ENCODE measurements around the gene SCARB1. TPM values are rescaled to one million over a fixed set of nuclear protein-coding genes. Genes with fewer than 3 reads are reported as not detected.

The SCARB1 gene
- polyA plus RNA-seq, 1 experiment, result 10.3 TPM

DNA sequence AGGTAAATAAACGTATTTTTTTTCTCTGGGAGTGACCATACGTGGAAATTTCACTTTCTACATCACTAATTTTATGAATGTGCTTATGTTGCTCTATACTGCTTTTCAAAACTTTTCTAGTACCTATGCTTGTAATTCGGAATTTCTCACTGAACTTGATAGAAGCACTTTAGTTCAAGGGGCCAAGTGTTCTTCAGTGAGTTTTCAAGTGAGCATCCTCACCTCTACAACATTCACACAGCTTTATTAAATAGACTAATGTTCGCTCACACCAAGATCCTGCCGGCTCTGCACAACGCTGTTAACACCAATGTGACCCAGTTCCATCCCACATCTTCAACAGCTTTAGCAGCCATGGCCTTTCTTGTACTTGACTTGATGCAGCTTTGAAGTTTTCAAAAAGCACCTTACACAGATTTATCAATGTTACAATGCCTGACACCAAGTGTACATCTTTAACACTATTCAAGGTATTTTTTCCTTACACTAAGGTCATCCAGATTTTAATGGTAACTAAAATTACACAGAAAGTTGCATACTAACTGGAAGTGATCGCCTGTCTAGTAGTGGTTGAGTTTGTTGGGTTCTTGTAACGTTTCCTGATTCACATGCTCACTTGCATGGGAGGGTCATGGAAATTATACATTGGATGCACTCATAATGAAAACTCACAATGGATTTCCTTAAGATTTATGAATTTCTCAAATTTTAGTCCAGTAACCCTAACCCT, 46.3 kb upstream of the SCARB1 start:
- CTCF ChIA-PET, result interaction anchor here (1.0 to 1.8 kb wide), 2 partner anchors 28 to 30 kb away, joined by 3 to 4 read pairs; no protein-coding TSS in a partner anchor
- Histone ChIP-seq H3K4me3 (ENCODE audit: low read depth, low read length) (no peak overlapping the region; the same call in 1 of the 2 replicates), H3K9me3 (ENCODE audit: control insufficient read depth, insufficient read depth, low read length) (peaks cover 6% of the 10 kb centered on the region; the same call in 1 of the 2 replicates), H3K27me3 (ENCODE audit: control insufficient read depth, insufficient read depth, low read length) (no peaks in the 10 kb centered on the region), H3K27ac (ENCODE audit: low read depth, low read length) (no peak overlapping the region)
- DNase-seq (ENCODE audit: low read depth, low spot score), result no peak
- TF ChIP-seq, protein P1, sequence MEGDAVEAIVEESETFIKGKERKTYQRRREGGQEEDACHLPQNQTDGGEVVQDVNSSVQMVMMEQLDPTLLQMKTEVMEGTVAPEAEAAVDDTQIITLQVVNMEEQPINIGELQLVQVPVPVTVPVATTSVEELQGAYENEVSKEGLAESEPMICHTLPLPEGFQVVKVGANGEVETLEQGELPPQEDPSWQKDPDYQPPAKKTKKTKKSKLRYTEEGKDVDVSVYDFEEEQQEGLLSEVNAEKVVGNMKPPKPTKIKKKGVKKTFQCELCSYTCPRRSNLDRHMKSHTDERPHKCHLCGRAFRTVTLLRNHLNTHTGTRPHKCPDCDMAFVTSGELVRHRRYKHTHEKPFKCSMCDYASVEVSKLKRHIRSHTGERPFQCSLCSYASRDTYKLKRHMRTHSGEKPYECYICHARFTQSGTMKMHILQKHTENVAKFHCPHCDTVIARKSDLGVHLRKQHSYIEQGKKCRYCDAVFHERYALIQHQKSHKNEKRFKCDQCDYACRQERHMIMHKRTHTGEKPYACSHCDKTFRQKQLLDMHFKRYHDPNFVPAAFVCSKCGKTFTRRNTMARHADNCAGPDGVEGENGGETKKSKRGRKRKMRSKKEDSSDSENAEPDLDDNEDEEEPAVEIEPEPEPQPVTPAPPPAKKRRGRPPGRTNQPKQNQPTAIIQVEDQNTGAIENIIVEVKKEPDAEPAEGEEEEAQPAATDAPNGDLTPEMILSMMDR (IDR thresholded peaks at IDR 0.05; ENCODE audit: low read depth, low read length), result no peak
- POLR2A ChIA-PET, result interaction anchor here (0.6 to 1.6 kb wide), 8 partner anchors 9 to 85 kb away, joined by 3 to 8 read pairs (median 4); no protein-coding TSS in a partner anchor

DNA sequence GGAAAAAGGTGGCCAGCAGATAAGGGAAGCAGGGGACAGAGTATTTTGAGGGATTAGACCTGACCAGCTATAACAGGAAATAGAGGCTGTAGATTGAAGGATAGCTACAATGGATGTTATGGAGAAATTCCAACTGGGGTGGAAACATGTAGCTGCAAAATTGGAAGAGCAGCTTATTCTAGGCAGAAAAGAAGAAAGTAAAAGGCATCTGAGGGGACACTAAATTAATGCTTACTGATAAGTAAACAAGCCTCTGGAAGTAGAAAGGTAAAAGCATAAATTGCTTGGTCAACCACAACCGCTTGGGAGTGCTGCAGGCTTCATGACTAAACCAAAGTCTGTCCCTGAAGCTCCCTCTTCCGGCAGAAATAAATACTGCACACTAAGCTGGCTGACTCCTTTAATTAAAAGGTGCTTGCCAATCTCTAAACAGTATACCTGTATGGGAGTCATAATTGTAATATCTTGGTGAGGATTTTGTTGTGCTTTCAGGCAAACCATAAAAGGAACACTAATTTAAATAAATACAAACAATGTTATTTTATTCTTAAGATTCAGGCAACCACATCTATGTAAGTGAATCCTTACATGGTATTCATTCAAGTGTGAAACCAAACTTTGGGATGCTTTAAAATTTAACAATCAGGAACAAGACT, 43.1 kb upstream of the SCARB1 start:
- TF ChIP-seq, protein P1 (IDR thresholded peaks at IDR 0.05; ENCODE audit: low read depth, low read length), result peak; percentile 99
- no peak overlapping the region for H3K27ac ChIP-seq (ENCODE audit: low read depth, low read length)
- ChIA-PET POLR2A (interaction anchor here (0.6 to 2.6 kb wide), 6 partner anchors 8 to 110 kb away, joined by 3 to 22 read pairs (median 8); partner anchors contain the start of genes SCARB1 and UBC), CTCF (interaction anchor here (0.6 to 5.0 kb wide), 43 partner anchors 11 to 1103 kb away, joined by 3 to 83 read pairs (median 5); no protein-coding TSS in a partner anchor)
- peak; percentile 76 for DNase-seq (ENCODE audit: low read depth, low spot score)
- H3K9me3 ChIP-seq (ENCODE audit: control insufficient read depth, insufficient read depth, low read length), result no peaks in the 10 kb centered on the region
- H3K4me3 ChIP-seq (ENCODE audit: low read depth, low read length), result no peak overlapping the region
- no peaks in the 10 kb centered on the region for H3K27me3 ChIP-seq (ENCODE audit: control insufficient read depth, insufficient read depth, low read length)

DNA sequence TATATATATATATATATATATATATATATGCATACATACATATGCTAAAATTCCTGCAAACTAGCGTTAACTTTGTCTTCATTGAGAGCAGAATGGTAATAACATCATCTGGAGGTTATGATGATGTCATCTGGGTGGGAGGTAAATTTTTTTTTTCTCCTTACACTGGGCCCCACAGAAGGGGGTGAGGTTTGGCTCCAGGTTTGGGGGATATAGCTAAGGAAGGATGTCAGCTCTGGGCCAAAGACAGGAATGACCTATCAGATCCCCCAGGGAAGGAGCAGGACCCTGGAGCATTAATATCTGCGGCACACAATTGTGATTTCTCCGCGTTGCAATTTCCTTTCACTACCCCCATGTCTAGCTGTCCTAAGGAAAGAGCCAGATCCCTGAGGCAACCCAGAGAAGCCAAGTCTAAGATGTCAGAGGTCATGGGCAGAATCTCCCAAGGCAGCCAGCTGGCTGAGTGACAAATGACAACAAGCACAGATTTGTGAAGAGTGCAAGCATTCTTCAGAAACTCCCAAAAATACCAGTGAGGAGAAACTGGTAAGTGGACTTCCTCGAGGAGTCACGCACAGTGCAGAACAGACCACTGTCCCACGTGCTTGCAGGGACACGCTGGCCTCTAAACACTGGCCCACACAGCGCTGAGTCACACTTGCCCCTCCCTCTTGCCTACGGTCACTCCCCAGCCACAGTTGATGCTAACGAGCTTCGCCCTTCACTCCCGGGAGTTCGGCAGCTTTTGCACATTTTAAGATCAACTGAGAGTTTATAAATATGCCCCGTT, 40.8 kb upstream of the SCARB1 start:
- CTCF ChIA-PET, result interaction anchor here (0.6 to 5.0 kb wide), 6 partner anchors 18 to 868 kb away, joined by 3 to 83 read pairs (median 16); no protein-coding TSS in a partner anchor
- DNase-seq (ENCODE audit: low read depth, low spot score), result no peak
- peak overlapping the region; percentile 78 for H3K27ac ChIP-seq (ENCODE audit: low read depth, low read length)
- H3K9me3 ChIP-seq (ENCODE audit: control insufficient read depth, insufficient read depth, low read length), result no peaks in the 10 kb centered on the region
- no peaks in the 10 kb centered on the region for H3K27me3 ChIP-seq (ENCODE audit: control insufficient read depth, insufficient read depth, low read length)
- TF ChIP-seq, protein P1 (IDR thresholded peaks at IDR 0.05; ENCODE audit: low read depth, low read length), result no peak
- no peak overlapping the region for H3K4me3 ChIP-seq (ENCODE audit: low read depth, low read length)
- POLR2A ChIA-PET, result interaction anchor here (0.6 to 2.6 kb wide), 3 partner anchors 10 to 69 kb away, joined by 4 to 22 read pairs (median 7); partner anchors contain the start of gene UBC

DNA sequence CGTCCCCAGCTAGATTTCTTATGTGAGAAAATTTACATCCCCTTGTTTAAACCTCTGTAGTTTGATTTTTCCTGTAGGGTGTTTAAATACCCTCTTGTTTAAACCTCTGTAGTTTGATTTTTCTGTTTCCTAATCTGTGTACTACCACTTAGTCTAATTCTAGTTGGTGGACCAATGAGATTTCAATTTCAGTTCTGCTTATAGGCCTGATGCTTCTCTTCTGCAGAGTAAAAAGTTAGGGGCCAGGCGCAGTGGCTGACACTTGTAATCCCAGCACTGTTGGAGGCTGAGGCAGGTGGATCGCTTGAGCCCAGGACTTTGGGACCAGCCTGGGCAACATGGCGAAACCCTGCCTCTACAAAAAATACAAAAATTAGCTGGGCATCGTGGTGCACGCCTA, 39.3 kb upstream of the SCARB1 start:
- H3K9me3 ChIP-seq (ENCODE audit: control insufficient read depth, insufficient read depth, low read length), result no peaks in the 10 kb centered on the region
- TF ChIP-seq, protein P1 (IDR thresholded peaks at IDR 0.05; ENCODE audit: low read depth, low read length), result no peak
- H3K27me3 ChIP-seq (ENCODE audit: control insufficient read depth, insufficient read depth, low read length), result no peaks in the 10 kb centered on the region
- no peak for DNase-seq (ENCODE audit: low read depth, low spot score)
- H3K4me3 ChIP-seq (ENCODE audit: low read depth, low read length), result no peak overlapping the region
- ChIA-PET CTCF (interaction anchor here (0.6 kb wide), 1 partner anchor 15 kb away, joined by 3 read pairs; no protein-coding TSS in a partner anchor), POLR2A (interaction anchor here (0.7 kb wide), 1 partner anchor 1140 kb away, joined by 6 read pairs; no protein-coding TSS in a partner anchor)
- no peak overlapping the region for H3K27ac ChIP-seq (ENCODE audit: low read depth, low read length)

All from AG04450 (cell line).